ENCODE results near the gene FBXO42. TPM values are rescaled to one million over a fixed set of nuclear protein-coding genes. Genes with fewer than 3 reads are reported as not detected.

Gene FBXO42
- total RNA-seq, 4 donors from 2014 or later, result 22.0 to 52.6 (median 35.3) TPM

GRCh38 chr1:16256478-16256877, 95.8 kb downstream of the FBXO42 start:
- no peak for DNase-seq (ENCODE audit: extremely low spot score)
- H3K9me3 ChIP-seq, result no peaks in the 10 kb centered on the region
- H3K36me3 ChIP-seq, result peaks cover 16 to 46% (median 45%) of the 10 kb centered on the region in 4 donors
- H3K4me1 ChIP-seq, result peaks cover 15 to 37% (median 26%) of the 10 kb centered on the region in 4 donors
- intact Hi-C loops (cut with DNase I), result no loop called here
- 89% methylated on average over 4 of the region's 4 CpGs for WGBS
- no peaks in the 10 kb centered on the region for H3K27me3 ChIP-seq
- TF ChIP-seq POLR2A (IDR thresholded peaks at IDR 0.05; ENCODE audit: low read depth) (no peak), POLR2AphosphoS5 (IDR thresholded peaks at IDR 0.05) (no peak), EP300 (IDR thresholded peaks at IDR 0.05) (no peak)
- TF ChIP-seq, protein P1, sequence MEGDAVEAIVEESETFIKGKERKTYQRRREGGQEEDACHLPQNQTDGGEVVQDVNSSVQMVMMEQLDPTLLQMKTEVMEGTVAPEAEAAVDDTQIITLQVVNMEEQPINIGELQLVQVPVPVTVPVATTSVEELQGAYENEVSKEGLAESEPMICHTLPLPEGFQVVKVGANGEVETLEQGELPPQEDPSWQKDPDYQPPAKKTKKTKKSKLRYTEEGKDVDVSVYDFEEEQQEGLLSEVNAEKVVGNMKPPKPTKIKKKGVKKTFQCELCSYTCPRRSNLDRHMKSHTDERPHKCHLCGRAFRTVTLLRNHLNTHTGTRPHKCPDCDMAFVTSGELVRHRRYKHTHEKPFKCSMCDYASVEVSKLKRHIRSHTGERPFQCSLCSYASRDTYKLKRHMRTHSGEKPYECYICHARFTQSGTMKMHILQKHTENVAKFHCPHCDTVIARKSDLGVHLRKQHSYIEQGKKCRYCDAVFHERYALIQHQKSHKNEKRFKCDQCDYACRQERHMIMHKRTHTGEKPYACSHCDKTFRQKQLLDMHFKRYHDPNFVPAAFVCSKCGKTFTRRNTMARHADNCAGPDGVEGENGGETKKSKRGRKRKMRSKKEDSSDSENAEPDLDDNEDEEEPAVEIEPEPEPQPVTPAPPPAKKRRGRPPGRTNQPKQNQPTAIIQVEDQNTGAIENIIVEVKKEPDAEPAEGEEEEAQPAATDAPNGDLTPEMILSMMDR (IDR thresholded peaks at IDR 0.05), result no peak
- H3K4me3 ChIP-seq, result no peak overlapping the region
- H3K27ac ChIP-seq (replicated peaks in 1 of 4), result no peak overlapping the region

DNA sequence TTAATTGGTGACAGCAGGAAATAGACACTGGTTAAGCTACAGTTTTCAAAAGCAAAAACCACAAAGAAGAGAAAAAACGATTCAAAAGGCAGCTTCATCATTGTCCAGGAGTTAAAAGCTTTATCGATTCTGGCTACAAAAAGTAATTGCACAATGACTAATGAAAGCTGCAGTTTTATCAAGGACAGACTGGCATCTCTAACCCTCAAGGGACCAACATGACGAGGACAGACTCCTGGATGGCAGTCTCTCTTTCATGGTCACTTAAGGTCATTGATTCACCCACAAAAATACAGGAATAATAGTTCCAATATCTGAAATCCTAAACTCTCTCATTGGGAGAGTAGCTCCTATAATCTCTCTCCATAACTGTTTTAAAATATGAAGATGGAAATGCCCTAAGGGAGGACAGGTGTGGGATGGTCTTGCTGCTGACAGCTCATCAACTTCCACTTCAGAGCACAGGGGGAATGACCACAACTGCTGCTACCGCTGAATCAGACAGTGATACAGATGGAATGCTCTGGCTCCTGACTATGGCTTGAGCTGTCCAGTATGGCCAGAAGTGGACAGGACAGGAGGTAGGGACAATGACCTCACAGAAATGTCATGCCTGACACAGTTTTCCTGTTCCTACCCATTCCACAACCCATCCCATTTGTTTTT, 97.9 kb downstream of the FBXO42 start:
- TF ChIP-seq POLR2A (IDR thresholded peaks at IDR 0.05; ENCODE audit: low read depth) (no peak), EP300 (IDR thresholded peaks at IDR 0.05) (no peak), POLR2AphosphoS5 (IDR thresholded peaks at IDR 0.05) (no peak)
- TF ChIP-seq, protein P1 (IDR thresholded peaks at IDR 0.05), result no peak
- Histone ChIP-seq H3K4me1 (peaks cover 24 to 44% (median 35%) of the 10 kb centered on the region in 4 donors), H3K36me3 (peaks cover 16 to 55% (median 54%) of the 10 kb centered on the region in 4 donors), H3K27me3 (no peaks in the 10 kb centered on the region), H3K27ac (replicated peaks in 1 of 4) (peak overlapping the region in 3 of 4 donors; percentile 8 to 42 (median 16)), H3K4me3 (no peak overlapping the region), H3K9me3 (no peaks in the 10 kb centered on the region)
- intact Hi-C loops (cut with DNase I), result no loop called here
- WGBS, result 71% methylated on average over 4 of the region's 4 CpGs
- no peak for DNase-seq (ENCODE audit: extremely low spot score)

DNA sequence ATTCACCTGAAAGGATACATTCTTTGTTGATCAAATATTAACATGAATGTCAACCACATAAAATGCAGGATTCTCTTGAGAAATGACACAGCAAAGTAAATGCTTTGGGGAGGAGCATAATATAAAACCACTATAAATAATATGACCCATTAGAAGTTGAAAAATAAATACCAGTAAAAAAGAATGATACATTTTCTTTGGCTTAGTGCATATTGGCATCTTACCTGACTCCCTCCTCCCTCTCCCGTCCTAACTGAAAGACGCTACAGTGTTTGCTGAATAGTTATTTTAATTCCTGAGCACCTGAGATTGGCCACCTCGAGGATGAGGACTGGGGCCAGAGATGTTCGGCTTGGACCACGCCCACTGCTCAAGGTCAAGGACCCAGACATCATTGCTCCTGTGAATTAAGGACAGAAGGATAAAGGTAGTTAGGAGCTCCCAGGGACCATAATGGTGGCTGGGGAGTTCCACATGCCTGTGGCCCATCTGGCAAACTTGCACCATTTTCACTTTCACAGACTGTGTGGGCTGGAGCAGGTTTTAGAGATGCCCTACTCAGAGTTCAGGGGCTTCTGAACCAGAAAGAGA, 98.9 kb downstream of the FBXO42 start:
- intact Hi-C loops (cut with DNase I), result no loop called here
- H3K4me3 ChIP-seq, result no peak overlapping the region
- H3K36me3 ChIP-seq, result peaks cover 16 to 55% (median 54%) of the 10 kb centered on the region in 4 donors
- no peaks in the 10 kb centered on the region for H3K9me3 ChIP-seq
- H3K4me1 ChIP-seq, result peaks cover 32 to 52% (median 42%) of the 10 kb centered on the region in 4 donors
- peak overlapping the region; percentile 12 to 42 (median 14) for H3K27ac ChIP-seq (replicated peaks in 1 of 4)
- no peak for DNase-seq (ENCODE audit: extremely low spot score)
- WGBS, result 87% methylated on average over 5 of the region's 5 CpGs
- no peaks in the 10 kb centered on the region for H3K27me3 ChIP-seq
- no peak for TF ChIP-seq POLR2AphosphoS5 (IDR thresholded peaks at IDR 0.05)
- TF ChIP-seq, protein P1 (IDR thresholded peaks at IDR 0.05), result no peak
- TF ChIP-seq EP300 (IDR thresholded peaks at IDR 0.05), result no peak
- TF ChIP-seq POLR2A (IDR thresholded peaks at IDR 0.05; ENCODE audit: low read depth), result no peak

DNA sequence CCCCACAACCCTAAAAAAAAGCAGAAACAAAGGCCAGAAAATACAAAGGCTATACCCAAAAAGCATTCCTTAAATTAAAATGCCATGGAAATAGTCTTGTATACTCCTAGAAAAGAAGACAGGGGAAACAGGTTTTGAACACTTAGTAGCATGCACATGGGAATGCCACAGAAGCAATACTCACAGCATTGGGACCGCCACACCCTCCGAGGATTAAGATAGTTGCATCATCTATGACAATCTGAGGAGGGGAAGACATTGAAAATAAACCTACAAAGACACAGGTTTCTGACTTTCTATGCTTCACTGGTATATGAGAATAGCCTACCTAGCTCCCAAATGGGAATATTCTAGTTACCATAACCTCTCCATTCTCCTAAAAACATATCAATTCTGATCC, 99.4 kb downstream of the FBXO42 start:
- H3K36me3 ChIP-seq, result peaks cover 16 to 55% (median 54%) of the 10 kb centered on the region in 4 donors
- TF ChIP-seq POLR2A (IDR thresholded peaks at IDR 0.05; ENCODE audit: low read depth), result no peak
- no peak for TF ChIP-seq POLR2AphosphoS5 (IDR thresholded peaks at IDR 0.05)
- TF ChIP-seq, protein P1 (IDR thresholded peaks at IDR 0.05), result no peak
- no peak for TF ChIP-seq EP300 (IDR thresholded peaks at IDR 0.05)
- 87% methylated on average over 2 of the region's 2 CpGs for WGBS
- DNase-seq (ENCODE audit: extremely low spot score), result no peak
- H3K4me3 ChIP-seq, result no peak overlapping the region
- peak overlapping the region in 3 of 4 donors; percentile 12 to 49 (median 42) for H3K27ac ChIP-seq (replicated peaks in 1 of 4)
- no peaks in the 10 kb centered on the region for H3K27me3 ChIP-seq
- H3K9me3 ChIP-seq, result no peaks in the 10 kb centered on the region
- intact Hi-C loops (cut with DNase I), result no loop called here
- peaks cover 38 to 58% (median 46%) of the 10 kb centered on the region in 4 donors for H3K4me1 ChIP-seq

Measured in esophagus muscularis mucosa (tissue), 4 donors.